Activated B cell treated with CpG ODN at 0.5 μM for 24 hours (primary cell): ENCODE data around the gene KCNK16. TPM values are rescaled to one million over a fixed set of nuclear protein-coding genes. Genes with fewer than 3 reads are reported as not detected.

Source experiments
- ATAC-seq: fragments of 200-7000 bp; cut with Tn5 transposase; one replicate; pipeline ENCODE4 v1.10.0; 2021; ENCODE audit warnings: low read depth, mild to moderate bottlenecking, moderate library complexity
- CTCF ChIA-PET: fragments of 350-600 bp; sonication (Branson Sonifier 250); formaldehyde crosslinking; loops from one replicate; lab custom pipeline; 2021; ENCODE audit warnings: antibody characterized with exemption; lab: Charles Lee
- POLR2A ChIA-PET: fragments of 350-600 bp; sonication (Branson Sonifier 250); formaldehyde crosslinking; loops from one replicate; lab custom pipeline; 2021; ENCODE audit warnings: antibody characterized with exemption; lab: Charles Lee
- DNase-seq: peaks from one replicate; pipeline ENCODE4 v3.0.0; 2022
- H3K27ac Mint-ChIP-seq: one replicate; pipeline ENCODE4 v1.8.0; 2020; ENCODE audit warnings: mixed read lengths
- H3K27me3 Mint-ChIP-seq: one replicate; pipeline ENCODE4 v1.8.0; 2021; ENCODE audit warnings: mixed read lengths
- H3K36me3 Mint-ChIP-seq: one replicate; pipeline ENCODE4 v1.8.0; 2021; ENCODE audit warnings: low read depth, mixed read lengths
- H3K4me1 Mint-ChIP-seq: one replicate; pipeline ENCODE4 v1.8.0; 2021; ENCODE audit warnings: mixed read lengths
- H3K4me3 Mint-ChIP-seq: one replicate; pipeline ENCODE4 v1.8.0; 2020; ENCODE audit warnings: mild to moderate bottlenecking, mixed read lengths
- H3K9me3 Mint-ChIP-seq: one replicate; pipeline ENCODE4 v1.8.0; 2020; ENCODE audit warnings: mixed read lengths
- CTCF ChIP-seq: fragments of 200-600 bp; IDR thresholded peaks from one replicate; pipeline ENCODE4 v1.8.0; 2022; ENCODE audit warnings: antibody characterized with exemption, mild to moderate bottlenecking
- intact Hi-C: fragments of 100-400 bp; cut with micrococcal nuclease; formaldehyde crosslinking; loops from one replicate; pipeline ENCODE4 v1.15.1; 2024
- total RNA-seq: library from RNA; stranded (reverse); gene quantifications from 2 replicates; pipeline ENCODE4 v1.2.3, GENCODE V29; 2022

The KCNK16 gene
- total RNA-seq, 1 donor from 2014 or later: not detected

GRCh38 chr6:39295611-39296011 lies 26.9 kb downstream of the KCNK16 start:
- no peaks in the 10 kb centered on the region for H3K9me3 Mint-ChIP-seq
- intact Hi-C loops: no loop called here
- no peak for DNase-seq
- TF ChIP-seq CTCF: no peak
- H3K4me3 Mint-ChIP-seq: no peak overlapping the region
- peaks cover 20% of the 10 kb centered on the region for H3K27me3 Mint-ChIP-seq
- ChIA-PET POLR2A (no interaction called here), CTCF (no interaction called here)
- H3K27ac Mint-ChIP-seq: no peak overlapping the region
- H3K4me1 Mint-ChIP-seq: no peaks in the 10 kb centered on the region
- ATAC-seq: no peak
- H3K36me3 Mint-ChIP-seq: no peaks in the 10 kb centered on the region

- no peak for ATAC-seq
- no peak for DNase-seq
- no peak for TF ChIP-seq CTCF
- Mint-ChIP-seq H3K36me3 (no peaks in the 10 kb centered on the region), H3K27ac (no peak overlapping the region), H3K4me1 (no peaks in the 10 kb centered on the region), H3K4me3 (no peak overlapping the region), H3K27me3 (peaks cover 16% of the 10 kb centered on the region), H3K9me3 (no peaks in the 10 kb centered on the region)
- intact Hi-C loops: no loop called here
- POLR2A ChIA-PET: no interaction called here
- CTCF ChIA-PET: no interaction called here
These were observed 27.6 kb downstream of the KCNK16 start for GRCh38 chr6:39294899-39295298.

GRCh38 chr6:39294133-39294532 lies 28.4 kb downstream of the KCNK16 start:
- POLR2A ChIA-PET: no interaction called here
- H3K27ac Mint-ChIP-seq: no peak overlapping the region
- CTCF ChIA-PET: no interaction called here
- peaks cover 15% of the 10 kb centered on the region for H3K27me3 Mint-ChIP-seq
- DNase-seq (no peak), ATAC-seq (no peak)
- no peaks in the 10 kb centered on the region for H3K36me3 Mint-ChIP-seq
- H3K4me3 Mint-ChIP-seq: no peak overlapping the region
- H3K4me1 Mint-ChIP-seq: no peaks in the 10 kb centered on the region
- intact Hi-C loops: no loop called here
- H3K9me3 Mint-ChIP-seq: no peaks in the 10 kb centered on the region
- no peak for TF ChIP-seq CTCF

GRCh38 chr6:39292637-39293036 lies 29.9 kb downstream of the KCNK16 start:
- DNase-seq (no peak), ATAC-seq (no peak)
- H3K27me3 Mint-ChIP-seq: peaks cover 17% of the 10 kb centered on the region
- POLR2A ChIA-PET: no interaction called here
- peaks cover 3% of the 10 kb centered on the region for H3K9me3 Mint-ChIP-seq
- H3K36me3 Mint-ChIP-seq: no peaks in the 10 kb centered on the region
- no peak overlapping the region for H3K4me3 Mint-ChIP-seq
- CTCF ChIA-PET: no interaction called here
- intact Hi-C loops: no loop called here
- no peaks in the 10 kb centered on the region for H3K4me1 Mint-ChIP-seq
- no peak for TF ChIP-seq CTCF
- no peak overlapping the region for H3K27ac Mint-ChIP-seq

GRCh38 chr6:39289490-39289889 lies 33.0 kb downstream of the KCNK16 start:
- ChIA-PET POLR2A (no interaction called here), CTCF (no interaction called here)
- H3K36me3 Mint-ChIP-seq: no peaks in the 10 kb centered on the region
- no peak for ATAC-seq
- DNase-seq: no peak
- H3K27me3 Mint-ChIP-seq: peaks cover 14% of the 10 kb centered on the region
- intact Hi-C loops: no loop called here
- no peak overlapping the region for H3K27ac Mint-ChIP-seq
- TF ChIP-seq CTCF: no peak
- no peaks in the 10 kb centered on the region for H3K4me1 Mint-ChIP-seq
- peaks cover 3% of the 10 kb centered on the region for H3K9me3 Mint-ChIP-seq
- H3K4me3 Mint-ChIP-seq: no peak overlapping the region
